Endothelial cell of umbilical vein (primary cell): ENCODE results near the gene MTMR11. TPM values are rescaled to one million over a fixed set of nuclear protein-coding genes. Genes with fewer than 3 reads are reported as not detected.
A peak's percentile ranks its signal among the peaks of the same experiment; 100 is the strongest.

ENCODE experiments used
- BruUV-seq: library from RNA; stranded (reverse); fragments of 400-500 nt; replicated peaks from 2 replicates; lab custom pipeline; 2021; lab: Mats Ljungman, UMichigan
- CTCF ChIA-PET: fragments of 300-600, 350-600 bp; sonication (Branson Sonifier 250); formaldehyde crosslinking; loops from one replicate; lab custom pipeline; 2021; ENCODE audit warnings: antibody characterized with exemption, inconsistent platforms; lab: Charles Lee
- POLR2A ChIA-PET: fragments of 300-600, 350-600 bp; sonication (Branson Sonifier 250); formaldehyde crosslinking; loops from one replicate; lab custom pipeline; 2021; ENCODE audit warnings: antibody characterized with exemption, inconsistent platforms; lab: Charles Lee
- DNase-seq: peaks from one replicate; pipeline ENCODE4 v3.0.0-alpha.2; 2011; ENCODE audit warnings: low read depth, low spot score
- FAIRE-seq: peaks from 2 replicates; lab custom pipeline; 2011; peaks lifted over from hg19 to GRCh38; lab: Jason Lieb, UNC
- H2AFZ ChIP-seq: 2 replicates; pipeline ENCODE4 v1.6.0; 2012; ENCODE audit warnings: low read depth, low read length, control low read depth, inconsistent platforms
- H3K27ac ChIP-seq: 2 replicates; pipeline ENCODE4 v1.5.1; 2011; ENCODE audit warnings: low read depth, mild to moderate bottlenecking, control low read depth, low read length, moderate library complexity; ENCODE audit not compliant: insufficient read depth
- H3K27me3 ChIP-seq, 2 experiments: 2 replicates each; pipeline versions ENCODE4 v1.6.0 to v1.6.1; 2011; ENCODE audit warnings: low read length in 2 of 2, mixed read lengths in 1 of 2; ENCODE audit not compliant: control insufficient read depth in 2 of 2, insufficient read depth in 2 of 2
- H3K36me3 ChIP-seq, 2 experiments: 2 replicates in 1 of 2; 3 replicates in 1 of 2; pipeline ENCODE4 v1.5.1; 2011; ENCODE audit warnings: low read length in 2 of 2, mild to moderate bottlenecking in 1 of 2, moderate library complexity in 1 of 2; ENCODE audit not compliant: control insufficient read depth in 2 of 2, insufficient read depth in 2 of 2; ENCODE audit errors: extremely low read depth in 1 of 2
- H3K4me1 ChIP-seq: 3 replicates; pipeline ENCODE4 v1.5.1; 2011; ENCODE audit warnings: mild to moderate bottlenecking, low read length; ENCODE audit not compliant: control insufficient read depth, insufficient read depth; ENCODE audit errors: extremely low read depth
- H3K4me2 ChIP-seq: 2 replicates; pipeline ENCODE4 v1.6.1; 2011; ENCODE audit warnings: low read length, control low read depth, mixed read lengths; ENCODE audit not compliant: insufficient read depth
- H3K4me3 ChIP-seq, 3 experiments: fragments of 200-600 bp in 1 of 3; sonication (generic), shearing (Covaris generic) in 1 of 3; replicated peaks in 1 of 3; 2 replicates each; pipeline ENCODE4 v1.5.1; 2011 to 2016; ENCODE audit warnings: control low read depth in 3 of 3, low read length in 3 of 3, mild to moderate bottlenecking in 2 of 3, inconsistent platforms in 1 of 3, low read depth in 1 of 3, moderate library complexity in 1 of 3; ENCODE audit not compliant: insufficient read depth in 1 of 3
- H3K79me2 ChIP-seq: 2 replicates; pipeline ENCODE4 v1.6.0; 2012; ENCODE audit warnings: low read length, inconsistent platforms; ENCODE audit not compliant: control insufficient read depth, insufficient read depth
- H3K9ac ChIP-seq: replicated peaks from 2 replicates; pipeline ENCODE3; 2011; ENCODE audit warnings: low read length, control low read depth; ENCODE audit not compliant: insufficient read depth; ENCODE audit errors: extremely low read depth
- H3K9me1 ChIP-seq: replicated peaks from 3 replicates; pipeline ENCODE4 v1.6.0; 2011; ENCODE audit warnings: mild to moderate bottlenecking, low read length; ENCODE audit not compliant: control insufficient read depth, insufficient read depth; ENCODE audit errors: extremely low read depth
- H3K9me3 ChIP-seq: replicated peaks from 2 replicates; pipeline ENCODE4 v1.5.1; 2012; ENCODE audit warnings: low read length, inconsistent platforms; ENCODE audit not compliant: control insufficient read depth, insufficient read depth
- H4K20me1 ChIP-seq: replicated peaks from 2 replicates; pipeline ENCODE3; 2011; ENCODE audit warnings: mild to moderate bottlenecking, low read length; ENCODE audit not compliant: control insufficient read depth, insufficient read depth; ENCODE audit errors: extremely low read depth
- EZH2 ChIP-seq: IDR thresholded peaks from 2 replicates; pipeline ENCODE4 v1.6.1; 2012; ENCODE audit warnings: borderline replicate concordance, low read depth, mild to moderate bottlenecking, moderate library complexity, low read length, inconsistent platforms; ENCODE audit not compliant: severe bottlenecking
- FOS ChIP-seq: IDR thresholded peaks from 2 replicates; pipeline ENCODE4 v1.6.1; 2011; ENCODE audit warnings: mild to moderate bottlenecking, low read length, moderate library complexity, borderline replicate concordance; ENCODE audit not compliant: insufficient read depth
- GATA2 ChIP-seq: IDR thresholded peaks from 2 replicates; pipeline ENCODE4 v1.7.0; 2011; ENCODE audit warnings: low read depth, mild to moderate bottlenecking, moderate library complexity, mixed read lengths, low read length; ENCODE audit not compliant: insufficient read length, insufficient read depth
- JUN ChIP-seq: IDR thresholded peaks from 2 replicates; pipeline ENCODE4 v1.6.1; 2011; ENCODE audit warnings: borderline replicate concordance, low read depth; ENCODE audit not compliant: insufficient read length, insufficient read depth
- MAX ChIP-seq: IDR thresholded peaks from 2 replicates; pipeline ENCODE4 v1.6.1; 2011; ENCODE audit not compliant: insufficient read depth, insufficient read length
- MYC ChIP-seq: IDR thresholded peaks from one replicate; pipeline ENCODE4 v1.6.1; 2011; ENCODE audit warnings: mild to moderate bottlenecking, low read depth, low read length
- POLR2A ChIP-seq: IDR thresholded peaks from 2 replicates; pipeline ENCODE4 v1.6.1; 2012; ENCODE audit warnings: low read depth, mild to moderate bottlenecking, control low read depth, low read length
- POLR2AphosphoS5 ChIP-seq: IDR thresholded peaks from 2 replicates; pipeline ENCODE4 v1.6.1; 2012; ENCODE audit warnings: low read depth, mild to moderate bottlenecking, control low read depth, low read length, moderate library complexity; ENCODE audit not compliant: insufficient read depth
- dilution Hi-C: fragments of 300-500 bp; cut with MboI; formaldehyde crosslinking; loops from one replicate; pipeline ENCODE4 v1.15.0; 2019; ENCODE audit warnings: low sequenced_read_pairs; ENCODE audit not compliant: extremely low pct_ligation_motif_present
- intact Hi-C: fragments of 100-400 bp; cut with micrococcal nuclease; formaldehyde crosslinking; loops from one replicate; pipeline ENCODE4 v1.10.0; 2022
- polyA plus RNA-seq, 4 experiments: library from polyadenylated mRNA; depleted of rRNA in 3 of 4; stranded (reverse) in 3 of 4; unstranded in 1 of 4; fragments of >200 nt; gene quantifications; 2 replicates each; pipeline versions ENCODE4 v1.2.1 to v1.2.3, GENCODE V29; 2011 to 2012; ENCODE audit warnings: missing spikeins in 1 of 4
- total RNA-seq: library from RNA; stranded (reverse); gene quantifications from 2 replicates; pipeline ENCODE4 v1.2.3, GENCODE V29; 2021
- TF ChIP-seq, protein P1 (sequence below), 2 donors: IDR thresholded peaks; 1 replicate in 1 of 2; 2 replicates in 1 of 2; pipeline ENCODE4 v1.5.1; 2011; ENCODE audit warnings: low read length in 2 of 2, mild to moderate bottlenecking in 2 of 2, moderate library complexity in 2 of 2, control low read depth in 1 of 2, inconsistent platforms in 1 of 2, low read depth in 1 of 2; ENCODE audit not compliant: insufficient read depth in 1 of 2; ENCODE audit errors: extremely low read depth in 1 of 2

MTMR11 gene
- total and polyA plus RNA-seq, 2 donors (not counting 3 experiments of a cell fraction or from before 2014, with no cell fraction given), result 7.8 to 14.4 TPM

- Histone ChIP-seq H3K79me2 (peaks cover 30% of the 10 kb centered on the region), H3K36me3 (peaks cover 17 to 26% of the 10 kb centered on the region in 2 experiments), H3K4me3 (peak within 1 kb of the TSS; percentile 65 to 88 (median 77)), H3K4me2 (peak within 1 kb of the TSS; percentile 97), H3K27ac (peak within 1 kb of the TSS; percentile 74), H3K9me1 (no peaks in the 10 kb centered on the region), H3K27me3 (no peaks in the 10 kb centered on the region), H2AFZ (peak within 1 kb of the TSS; percentile 78), H3K9ac (peak within 1 kb of the TSS; percentile 86), H3K4me1 (peaks cover 27% of the 10 kb centered on the region), H3K9me3 (no peaks in the 10 kb centered on the region), H4K20me1 (no peaks in the 10 kb centered on the region)
- peak; percentile 94 for DNase-seq
- dilution Hi-C loops (no loop called here), intact Hi-C loops (loop anchor here (1.0 kb wide), 3 partner anchors 9 to 39 kb away; no protein-coding TSS in a partner anchor)
- TF ChIP-seq EZH2, result no peak
- TF ChIP-seq POLR2A, result peak; percentile 97
- TF ChIP-seq GATA2, result no peak
- TF ChIP-seq, protein P1, sequence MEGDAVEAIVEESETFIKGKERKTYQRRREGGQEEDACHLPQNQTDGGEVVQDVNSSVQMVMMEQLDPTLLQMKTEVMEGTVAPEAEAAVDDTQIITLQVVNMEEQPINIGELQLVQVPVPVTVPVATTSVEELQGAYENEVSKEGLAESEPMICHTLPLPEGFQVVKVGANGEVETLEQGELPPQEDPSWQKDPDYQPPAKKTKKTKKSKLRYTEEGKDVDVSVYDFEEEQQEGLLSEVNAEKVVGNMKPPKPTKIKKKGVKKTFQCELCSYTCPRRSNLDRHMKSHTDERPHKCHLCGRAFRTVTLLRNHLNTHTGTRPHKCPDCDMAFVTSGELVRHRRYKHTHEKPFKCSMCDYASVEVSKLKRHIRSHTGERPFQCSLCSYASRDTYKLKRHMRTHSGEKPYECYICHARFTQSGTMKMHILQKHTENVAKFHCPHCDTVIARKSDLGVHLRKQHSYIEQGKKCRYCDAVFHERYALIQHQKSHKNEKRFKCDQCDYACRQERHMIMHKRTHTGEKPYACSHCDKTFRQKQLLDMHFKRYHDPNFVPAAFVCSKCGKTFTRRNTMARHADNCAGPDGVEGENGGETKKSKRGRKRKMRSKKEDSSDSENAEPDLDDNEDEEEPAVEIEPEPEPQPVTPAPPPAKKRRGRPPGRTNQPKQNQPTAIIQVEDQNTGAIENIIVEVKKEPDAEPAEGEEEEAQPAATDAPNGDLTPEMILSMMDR (IDR thresholded peaks at IDR 0.05; ENCODE audit: extremely low read depth in 1 of 2, insufficient read depth in 1 of 2, low read depth in 1 of 2, low read length in 2 of 2), result peak in 1 of 2 donors; percentile 13
- no peak for TF ChIP-seq FOS
- TF ChIP-seq POLR2AphosphoS5, result peak; percentile 91
- no peak for TF ChIP-seq JUN
- TF ChIP-seq MYC, result no peak
- TF ChIP-seq MAX, result peak; percentile 5
- POLR2A ChIA-PET, result interaction anchor here (1.0 kb wide), 1 partner anchor 41 kb away, joined by 7 read pairs; a partner anchor contains a TSS
- BruUV-seq, result TSS peak; percentile 96
- CTCF ChIA-PET, result interaction anchor here (0.7 to 1.1 kb wide), 3 partner anchors 10 to 259 kb away, joined by 3 read pairs; no protein-coding TSS in a partner anchor
- FAIRE-seq, result peak; percentile 94
Observed at GRCh38 chr1:149927563-149928400, 8.9 kb downstream of the MTMR11 start, which contains the start of gene SF3B4. SF3B4 (minus strand) TSS chr1:149927803; CDS start chr1:149927759, 44 bp downstream.
